ENCODE measurements around the gene ARHGAP26. TPM values are rescaled to one million over a fixed set of nuclear protein-coding genes. Genes with fewer than 3 reads are reported as not detected.

The ARHGAP26 gene
- total and polyA plus RNA-seq, 2 of the 4 experiments (the other 2 are of a cell fraction) = 0.54 to 0.56 TPM

GRCh38 chr5:142901476-142902185, 131.5 kb downstream of the ARHGAP26 start (continued):
- no peak for TF ChIP-seq BHLHE40 (IDR thresholded peaks at IDR 0.05; ENCODE audit: low read depth, low read length)

GRCh38 chr5:142902186-142902965, 132.2 kb downstream of the ARHGAP26 start:
- WGBS, 2 experiments (ENCODE audit: extremely low coverage in 2 of 2, insufficient read length in 1 of 2) = 90% methylated on average over 3 of the region's 10 CpGs; no CpG with 5 or more reads in 1 of the 2 experiments
- BruUV-seq (replicated peaks) = no TSS peak
- TF ChIP-seq CEBPB (IDR thresholded peaks at IDR 0.05; ENCODE audit: low read depth, low read length) (no peak), MXI1 (IDR thresholded peaks at IDR 0.05; ENCODE audit: borderline replicate concordance, low read depth, low read length) (no peak), MAZ (IDR thresholded peaks at IDR 0.05; ENCODE audit: borderline replicate concordance, low read depth, low read length) (no peak), RFX5 (IDR thresholded peaks at IDR 0.05; ENCODE audit: low read depth, low read length) (no peak), SMC3 (IDR thresholded peaks at IDR 0.05; ENCODE audit: low read depth, low read length) (no peak), NFE2L2 (IDR thresholded peaks at IDR 0.05; ENCODE audit: low read depth, low read length) (no peak), CTCF (conservative IDR thresholded peaks at IDR 0.05; ENCODE audit: low read depth, low read length) (no peak), POLR2A (IDR thresholded peaks at IDR 0.05; ENCODE audit: low read depth, low read length) (no peak), MAFK (IDR thresholded peaks at IDR 0.05; ENCODE audit: low read depth, low read length) (no peak), USF2 (IDR thresholded peaks at IDR 0.05; ENCODE audit: low read depth, low read length) (no peak), FOS (IDR thresholded peaks at IDR 0.05; ENCODE audit: low read depth, low read length) (no peak)

More at GRCh38 chr5:142902186-142902965, 132.2 kb downstream of the ARHGAP26 start:
- no peak overlapping the region for H3K23ac ChIP-seq (ENCODE audit: low read depth, low read length)
- H4K5ac ChIP-seq (ENCODE audit: low read depth, low read length) = no peak overlapping the region
- H3K27me3 ChIP-seq (ENCODE audit: control insufficient read depth, insufficient read depth, low read length) = no peaks in the 10 kb centered on the region; the same call in 1 of the 2 replicates
- no peak overlapping the region; the same call in 1 of the 2 replicates for H4K91ac ChIP-seq (ENCODE audit: insufficient read depth, low read depth, low read length)
- H2AFZ ChIP-seq (replicated peaks; ENCODE audit: low read length, poor library complexity) = no peak overlapping the region
- no peaks in the 10 kb centered on the region for H3K36me3 ChIP-seq (ENCODE audit: control insufficient read depth, insufficient read depth, low read length)
- dilution Hi-C loops (cut with HindIII; ENCODE audit: low sequenced_read_pairs, unreplicated experiment) (no loop called here), in situ Hi-C loops (cut with MboI; ENCODE audit: low sequenced_read_pairs) (loop anchor here (25.0 kb wide), 1 partner anchor 1260 kb away; the partner anchor contains the start of genes KCTD16 and YIPF5), intact Hi-C loops (cut with micrococcal nuclease) (no loop called here)
- H3K4ac ChIP-seq (ENCODE audit: low read depth, low read length) = no peak overlapping the region
- no peak overlapping the region for H3K56ac ChIP-seq (ENCODE audit: extremely low read depth, insufficient read depth, low read length)
- H2BK5ac ChIP-seq (ENCODE audit: low read depth, low read length, poor library complexity, severe bottlenecking) = no peak overlapping the region
- H3K4me3 ChIP-seq (ENCODE audit: insufficient read depth, low read depth, low read length) = no peak overlapping the region
- H2BK120ac ChIP-seq (ENCODE audit: low read depth, low read length) = no peak overlapping the region; the same call in 1 of the 2 replicates
- no peak overlapping the region for H3K4me2 ChIP-seq (ENCODE audit: low read depth, low read length)
- H3K79me1 ChIP-seq (ENCODE audit: low read depth in 1 of 2, low read length in 2 of 2) = no peaks in the 10 kb centered on the region; a peak in 1 of 4 replicates
- H3K18ac ChIP-seq (ENCODE audit: low read depth, low read length) = no peak overlapping the region
- no peaks in the 10 kb centered on the region for H3K9me3 ChIP-seq (ENCODE audit: control insufficient read depth, insufficient read depth, low read length)
- no peak overlapping the region for H2AK9ac ChIP-seq (replicated peaks; ENCODE audit: low read depth, low read length, poor library complexity)
- no peaks in the 10 kb centered on the region for H4K20me1 ChIP-seq (ENCODE audit: insufficient read depth, low read length)
- H2AK5ac ChIP-seq (ENCODE audit: low read depth, low read length) = peak overlapping the region; percentile 59
- peaks cover 12% of the 10 kb centered on the region for H3K4me1 ChIP-seq (ENCODE audit: control insufficient read depth, insufficient read depth, low read length)
- H3K9me1 ChIP-seq (ENCODE audit: insufficient read depth, low read length) = peaks cover 7% of the 10 kb centered on the region
- DNase-seq = no peak
- no peak overlapping the region; the same call in 2 of the 3 replicates for H2BK15ac ChIP-seq (ENCODE audit: low read depth, low read length)
- POLR2A ChIA-PET (ENCODE audit: unreplicated experiment) = no interaction called here
- ATAC-seq (ENCODE audit: low read depth) = no peak
- H3K14ac ChIP-seq (replicated peaks; ENCODE audit: low read depth, low read length) = no peak overlapping the region
- CTCF ChIA-PET = no interaction called here
- H4K8ac ChIP-seq (ENCODE audit: low read depth in 2 of 2, low read length in 2 of 2) = no peak overlapping the region
- H3K9ac ChIP-seq (ENCODE audit: low read depth, low read length) = no peak overlapping the region
- no peak overlapping the region for H3K27ac ChIP-seq (ENCODE audit: insufficient read depth, low read length)
- H2BK20ac ChIP-seq (ENCODE audit: low read depth, low read length) = no peak overlapping the region
